MM.1S (cell line): Measurements from ENCODE around the gene GDI1.

Experiments
- DNase-seq: peaks from one replicate; pipeline ENCODE4 v3.0.0-alpha.2; 2015
- H2AFZ ChIP-seq: fragments of 300-600 bp; sonication (generic); 2 replicates; pipeline ENCODE4 v1.6.0; 2016; ENCODE audit warnings: antibody characterized with exemption, low read length
- H3F3A ChIP-seq: fragments of 300-600 bp; sonication (generic); 2 replicates; pipeline ENCODE4 v1.6.1; 2016; ENCODE audit warnings: mild to moderate bottlenecking, antibody characterized with exemption, low read length, moderate library complexity, mixed read lengths; ENCODE audit not compliant: insufficient read depth
- H3K27ac ChIP-seq: fragments of 300-600 bp; sonication (generic); 2 replicates; pipeline ENCODE4 v1.5.1; 2016; ENCODE audit warnings: mild to moderate bottlenecking, low read length
- H3K27me3 ChIP-seq: fragments of 300-600 bp; sonication (generic); replicated peaks from 2 replicates; pipeline ENCODE4 v1.6.0; 2016; ENCODE audit warnings: low read length; ENCODE audit not compliant: insufficient read depth
- H3K36me3 ChIP-seq: fragments of 300-600 bp; sonication (generic); replicated peaks from 2 replicates; pipeline ENCODE4 v1.6.1; 2016; ENCODE audit warnings: mild to moderate bottlenecking, low read length, mixed read lengths; ENCODE audit not compliant: insufficient read depth
- H3K4me1 ChIP-seq: fragments of 300-600 bp; sonication (generic); 2 replicates; pipeline ENCODE4 v1.6.1; 2016; ENCODE audit warnings: low read length, mixed read lengths
- H3K4me2 ChIP-seq: fragments of 300-600 bp; sonication (generic); 2 replicates; pipeline ENCODE4 v1.6.0; 2016; ENCODE audit warnings: low read depth, low read length
- H3K4me3 ChIP-seq: fragments of 300-600 bp; sonication (generic); 2 replicates; pipeline ENCODE4 v1.5.1; 2016; ENCODE audit warnings: low read length, mixed read lengths
- H3K79me2 ChIP-seq: fragments of 300-600 bp; sonication (generic); 2 replicates; pipeline ENCODE4 v1.6.1; 2016; ENCODE audit warnings: mixed run types, low read length, mixed read lengths
- H3K9ac ChIP-seq: fragments of 300-600 bp; sonication (generic); 2 replicates; pipeline ENCODE4 v1.6.1; 2016; ENCODE audit warnings: low read length, mixed read lengths
- H3K9me2 ChIP-seq: fragments of 300-600 bp; sonication (generic); replicated peaks from 2 replicates; pipeline ENCODE4 v1.6.1; 2016; ENCODE audit warnings: mild to moderate bottlenecking, low read length, mixed read lengths; ENCODE audit not compliant: insufficient read depth
- H3K9me3 ChIP-seq: fragments of 300-600 bp; sonication (generic); replicated peaks from 2 replicates; pipeline ENCODE4 v1.6.1; 2016; ENCODE audit warnings: mild to moderate bottlenecking, low read length, mixed read lengths; ENCODE audit not compliant: insufficient read depth
- H4K20me1 ChIP-seq: fragments of 300-600 bp; sonication (generic); 2 replicates; pipeline ENCODE4 v1.6.1; 2016; ENCODE audit warnings: mild to moderate bottlenecking, low read length, moderate library complexity, mixed read lengths; ENCODE audit not compliant: insufficient read depth
- CTCF ChIP-seq: fragments of 300-600 bp; sonication (generic); IDR thresholded peaks from 2 replicates; pipeline ENCODE4 v1.5.1; 2016; ENCODE audit warnings: antibody characterized with exemption, low read length, mixed read lengths
- EZH2 ChIP-seq: fragments of 300-600 bp; sonication (generic); optimal IDR thresholded peaks from 2 replicates; pipeline ENCODE3; 2017; ENCODE audit warnings: low read depth, mild to moderate bottlenecking, antibody characterized with exemption, low read length, mixed read lengths
- EZH2phosphoT487 ChIP-seq: fragments of 300-600 bp; sonication (generic); IDR thresholded peaks from 2 replicates; pipeline ENCODE4 v1.6.1; 2018; ENCODE audit warnings: antibody characterized with exemption, low read length

The GDI1 gene

GRCh38 chrX:154402622-154403127, 34.3 kb upstream of the GDI1 start:
- Histone ChIP-seq H3K36me3 (peaks cover 9% of the 10 kb centered on the region; the same call in 1 of the 2 replicates), H3K9ac (no peak overlapping the region), H3K9me3 (no peaks in the 10 kb centered on the region), H3F3A (peaks cover 38% of the 10 kb centered on the region), H3K4me2 (no peak overlapping the region), H2AFZ (no peak overlapping the region), H4K20me1 (0 out of 2 replicates have a peak, but pooled peaks cover 9% of the 10 kb centered on the region), H3K4me1 (no peaks in the 10 kb centered on the region), H3K27ac (no peak overlapping the region; the same call in 1 of the 2 replicates), H3K79me2 (peaks cover 18% of the 10 kb centered on the region), H3K4me3 (no peak overlapping the region), H3K27me3 (no peaks in the 10 kb centered on the region), H3K9me2 (no peaks in the 10 kb centered on the region)
- TF ChIP-seq EZH2phosphoT487 (no peak), CTCF (no peak), EZH2 (no peak)
- no peak for DNase-seq

GRCh38 chrX:154403192-154403591, 33.8 kb upstream of the GDI1 start:
- Histone ChIP-seq H3K9ac (no peak overlapping the region), H4K20me1 (0 out of 2 replicates have a peak, but pooled peaks cover 9% of the 10 kb centered on the region), H3K4me1 (no peaks in the 10 kb centered on the region), H3K79me2 (peaks cover 18% of the 10 kb centered on the region), H3K4me3 (no peak overlapping the region), H3K27ac (no peak overlapping the region), H2AFZ (no peak overlapping the region), H3F3A (peaks cover 38% of the 10 kb centered on the region), H3K4me2 (no peak overlapping the region), H3K9me3 (no peaks in the 10 kb centered on the region), H3K27me3 (no peaks in the 10 kb centered on the region), H3K9me2 (no peaks in the 10 kb centered on the region), H3K36me3 (peaks cover 9% of the 10 kb centered on the region; the same call in 1 of the 2 replicates)
- DNase-seq: no peak
- TF ChIP-seq CTCF: no peak
- no peak for TF ChIP-seq EZH2
- no peak for TF ChIP-seq EZH2phosphoT487

- Histone ChIP-seq H3K27me3 (no peaks in the 10 kb centered on the region), H2AFZ (no peak overlapping the region), H3K9me2 (no peaks in the 10 kb centered on the region), H3K79me2 (peaks cover 11% of the 10 kb centered on the region), H4K20me1 (0 out of 2 replicates have a peak, but pooled peaks cover 9% of the 10 kb centered on the region), H3K9ac (no peak overlapping the region), H3K36me3 (peaks cover 9% of the 10 kb centered on the region; the same call in 1 of the 2 replicates), H3K9me3 (no peaks in the 10 kb centered on the region), H3K4me1 (no peaks in the 10 kb centered on the region), H3F3A (peaks cover 36% of the 10 kb centered on the region), H3K4me3 (no peak overlapping the region), H3K4me2 (no peak overlapping the region), H3K27ac (no peak overlapping the region)
- TF ChIP-seq EZH2phosphoT487: no peak
- no peak for TF ChIP-seq EZH2
- no peak for TF ChIP-seq CTCF
- no peak for DNase-seq
These were observed 33.1 kb upstream of the GDI1 start for GRCh38 chrX:154403858-154404257.
